HFF-Myc (cell line): Measurements from ENCODE around the gene DENND4B.

Experiments used
- DNase-seq: peaks from one replicate; pipeline ENCODE4 v3.0.0-alpha.2; 2011; ENCODE audit warnings: low read depth; ENCODE audit errors: extremely low read depth
- H3K4me3 ChIP-seq: replicated peaks from 2 replicates; pipeline ENCODE4 v1.5.1; 2011; ENCODE audit warnings: low read depth, mild to moderate bottlenecking, control low read depth, low read length
- CTCF ChIP-seq: IDR thresholded peaks from 2 replicates; pipeline ENCODE4 v1.5.1; 2012; ENCODE audit warnings: mild to moderate bottlenecking, low read depth, low read length, control low read depth; ENCODE audit errors: missing control alignments

DENND4B gene

GRCh38 chr1:153934746-153935145 lies 11.8 kb downstream of the DENND4B start:
- no peak for TF ChIP-seq CTCF
- no peak overlapping the region for H3K4me3 ChIP-seq
- DNase-seq: no peak

- DNase-seq: no peak
- H3K4me3 ChIP-seq: no peak overlapping the region
- no peak for TF ChIP-seq CTCF
Observed at GRCh38 chr1:153933955-153934354, 12.6 kb downstream of the DENND4B start.

GRCh38 chr1:153933430-153933829 lies 13.1 kb downstream of the DENND4B start:
- no peak overlapping the region for H3K4me3 ChIP-seq
- no peak for DNase-seq
- no peak for TF ChIP-seq CTCF

- H3K4me3 ChIP-seq: no peak overlapping the region
- DNase-seq: no peak
- no peak for TF ChIP-seq CTCF
Observed at GRCh38 chr1:153932156-153933131, 14.1 kb downstream of the DENND4B start.

GRCh38 chr1:153929981-153930948 lies 16.3 kb downstream of the DENND4B start:
- H3K4me3 ChIP-seq: no peak overlapping the region
- TF ChIP-seq CTCF: no peak
- DNase-seq: no peak

- H3K4me3 ChIP-seq: no peak overlapping the region
- no peak for TF ChIP-seq CTCF
- no peak for DNase-seq
Observed at GRCh38 chr1:153929426-153929825, 17.1 kb downstream of the DENND4B start.
